PFSK-1 (cell line): Measurements from ENCODE around the gene CCDC33.

Source experiments
- POLR2AphosphoS5 ChIP-seq: IDR thresholded peaks from 2 replicates; pipeline ENCODE4 v1.6.1; 2012; ENCODE audit warnings: low read depth, mild to moderate bottlenecking, control low read depth, low read length, moderate library complexity
- REST ChIP-seq, 2 experiments: IDR thresholded peaks; 2 replicates each; pipeline versions ENCODE4 v1.6.1 to v1.8.0; 2011 to 2012; ENCODE audit warnings: low read depth in 2 of 2, low read length in 2 of 2, control low read depth in 1 of 2, inconsistent platforms in 1 of 2, mild to moderate bottlenecking in 1 of 2, moderate library complexity in 1 of 2; ENCODE audit not compliant: insufficient read depth in 1 of 2
- SIN3A ChIP-seq: IDR thresholded peaks from 2 replicates; pipeline ENCODE4 v1.6.1; 2012; ENCODE audit warnings: mild to moderate bottlenecking, low read length, moderate library complexity, borderline replicate concordance; ENCODE audit not compliant: insufficient read depth
- TAF1 ChIP-seq: IDR thresholded peaks from 2 replicates; pipeline ENCODE4 v1.6.1; 2012; ENCODE audit warnings: low read length, control low read depth, borderline replicate concordance; ENCODE audit not compliant: insufficient read depth

- TF ChIP-seq POLR2AphosphoS5 (no peak), TAF1 (no peak), REST (IDR thresholded peaks at IDR 0.05; ENCODE audit: insufficient read depth in 1 of 2, low read depth in 2 of 2, low read length in 2 of 2) (no peak), SIN3A (no peak)
These were observed 140.1 kb downstream of the CCDC33 start for GRCh38 chr15:74376226-74376625.
